Left lung (tissue), 10 donors: ENCODE measurements around the gene MOB3C. TPM values are rescaled to one million over a fixed set of nuclear protein-coding genes. Genes with fewer than 3 reads are reported as not detected.
A peak's percentile ranks its signal among the peaks of the same experiment; 100 is the strongest.

ENCODE experiments used
- ATAC-seq: fragments of 200-7000 bp; cut with Tn5 transposase; one replicate; pipeline ENCODE4 v1.9.1; 2020; ENCODE audit warnings: moderate library complexity
- DNase-seq, 4 donors: peaks; one replicate each; pipeline ENCODE4 v3.0.0-alpha.2; 2013 to 2020
- H3K27ac ChIP-seq, 2 donors: fragments of 200-600 bp; sonication (generic) in 1 of 2; one replicate each; pipeline versions ENCODE4 v1.5.0 to v1.8.0; 2020 to 2021
- H3K27me3 ChIP-seq, 2 donors: fragments of 200-600 bp; sonication (generic) in 1 of 2; one replicate each; pipeline versions ENCODE4 v1.5.0 to v1.8.0; 2020 to 2021
- H3K36me3 ChIP-seq, 2 donors: fragments of 200-600 bp; sonication (generic) in 1 of 2; one replicate each; pipeline versions ENCODE4 v1.5.0 to v1.8.0; 2020 to 2021
- H3K4me1 ChIP-seq, 2 donors: fragments of 200-600 bp; one replicate each; pipeline ENCODE4 v1.8.0; 2021
- H3K4me3 ChIP-seq, 2 donors: fragments of 200-600 bp; sonication (generic) in 1 of 2; one replicate each; pipeline versions ENCODE4 v1.5.0 to v1.8.0; 2020 to 2021; ENCODE audit warnings: mild to moderate bottlenecking in 1 of 2
- H3K9me3 ChIP-seq, 2 donors: fragments of 200-600 bp; sonication (generic) in 1 of 2; one replicate each; pipeline versions ENCODE4 v1.5.0 to v1.8.0; 2020 to 2021
- CTCF ChIP-seq, 2 donors: fragments of 200-600 bp; sonication (generic) in 1 of 2; IDR thresholded peaks; one replicate each; pipeline versions ENCODE4 v1.5.0 to v1.8.0; 2021; ENCODE audit warnings: antibody characterized with exemption in 2 of 2
- intact Hi-C, 2 donors: fragments of 100-400 bp; cut with DNase I; formaldehyde crosslinking; loops; one replicate each; pipeline versions ENCODE4 v1.11.2 to v1.14.2; 2022
- polyA plus RNA-seq, 6 donors: library from polyadenylated mRNA; unstranded; fragments of 120-200 nt; gene quantifications; one replicate each; pipeline ENCODE4 v1.2.1, GENCODE V29; 2013; ENCODE audit not compliant: insufficient read length in 6 of 6
- total RNA-seq, 2 donors: library from RNA; stranded (reverse); fragmentation: NEBNext Ultra II Directional; extraction: Animal tissue kit (Norgen Biotek cat#: 25700); gene quantifications; one replicate each; pipeline ENCODE4 v1.2.1, GENCODE V29; 2021
- donor health status: DM: no; HTN: yes; CAD: no.
- donor health status: DM: no; HTN: no; CAD: no.

Gene MOB3C
- total and polyA plus RNA-seq, 8 donors, result 16.0 to 21.3 (median 18.4) TPM

GRCh38 chr1:46646844-46647243 lies 30.2 kb upstream of the MOB3C start:
- peaks cover 0 to 52% of the 10 kb centered on the region in 2 donors for H3K36me3 ChIP-seq
- H3K27ac ChIP-seq, result no peak overlapping the region
- no peak overlapping the region for H3K4me3 ChIP-seq
- no peak for TF ChIP-seq CTCF (IDR thresholded peaks at IDR 0.05)
- ATAC-seq (no peak), DNase-seq (no peak)
- H3K4me1 ChIP-seq, result no peaks in the 10 kb centered on the region
- no peaks in the 10 kb centered on the region for H3K27me3 ChIP-seq
- intact Hi-C loops, result no loop called here
- peaks cover 0 to 2% of the 10 kb centered on the region in 2 donors for H3K9me3 ChIP-seq

GRCh38 chr1:46646331-46646730 lies 29.7 kb upstream of the MOB3C start:
- Histone ChIP-seq H3K36me3 (peaks cover 0 to 52% of the 10 kb centered on the region in 2 donors), H3K4me1 (no peaks in the 10 kb centered on the region), H3K9me3 (peaks cover 0 to 2% of the 10 kb centered on the region in 2 donors), H3K4me3 (no peak overlapping the region), H3K27me3 (no peaks in the 10 kb centered on the region), H3K27ac (no peak overlapping the region)
- ATAC-seq, result no peak
- no peak for TF ChIP-seq CTCF (IDR thresholded peaks at IDR 0.05)
- no peak for DNase-seq
- intact Hi-C loops, result no loop called here

GRCh38 chr1:46645815-46646214 lies 29.2 kb upstream of the MOB3C start:
- H3K4me1 ChIP-seq, result no peaks in the 10 kb centered on the region
- ATAC-seq (no peak), DNase-seq (no peak)
- peaks cover 0 to 2% of the 10 kb centered on the region in 2 donors for H3K9me3 ChIP-seq
- intact Hi-C loops, result no loop called here
- H3K27me3 ChIP-seq, result no peaks in the 10 kb centered on the region
- no peak overlapping the region for H3K27ac ChIP-seq
- no peak overlapping the region for H3K4me3 ChIP-seq
- TF ChIP-seq CTCF (IDR thresholded peaks at IDR 0.05), result no peak
- peaks cover 0 to 52% of the 10 kb centered on the region in 2 donors for H3K36me3 ChIP-seq

- no peak for ATAC-seq
- H3K9me3 ChIP-seq, result no peaks in the 10 kb centered on the region
- H3K4me1 ChIP-seq, result no peaks in the 10 kb centered on the region
- H3K27me3 ChIP-seq, result no peaks in the 10 kb centered on the region
- H3K27ac ChIP-seq, result no peak overlapping the region
- peaks cover 0 to 28% of the 10 kb centered on the region in 2 donors for H3K36me3 ChIP-seq
- peak in 2 of 4 donors; percentile 24 to 33 for DNase-seq
- no peak overlapping the region for H3K4me3 ChIP-seq
- TF ChIP-seq CTCF (IDR thresholded peaks at IDR 0.05), result no peak
- intact Hi-C loops, result no loop called here
Observed at GRCh38 chr1:46643368-46643775, 26.8 kb upstream of the MOB3C start.

- H3K27ac ChIP-seq, result no peak overlapping the region
- no peak overlapping the region for H3K4me3 ChIP-seq
- intact Hi-C loops, result no loop called here
- no peaks in the 10 kb centered on the region for H3K9me3 ChIP-seq
- H3K4me1 ChIP-seq, result no peaks in the 10 kb centered on the region
- H3K36me3 ChIP-seq, result peaks cover 0 to 19% of the 10 kb centered on the region in 2 donors
- no peak for TF ChIP-seq CTCF (IDR thresholded peaks at IDR 0.05)
- ATAC-seq (no peak), DNase-seq (no peak)
- H3K27me3 ChIP-seq, result no peaks in the 10 kb centered on the region
Observed at GRCh38 chr1:46642115-46642680, 25.6 kb upstream of the MOB3C start.
